Stomach (tissue), 4 donors: Measurements from ENCODE around the gene MT2A.

Experiments used
- CTCF ChIP-seq, 7 experiments: fragments of 450-650 bp in 4 of 7; fragments of 200-600 bp in 3 of 7; sonication (generic) in 3 of 7; IDR thresholded peaks; one replicate each; pipeline ENCODE4 v1.5.1; 2016 to 2019; ENCODE audit warnings: antibody characterized with exemption in 7 of 7, control low read depth in 2 of 7, mild to moderate bottlenecking in 1 of 7
- POLR2A ChIP-seq, 4 donors: fragments of 450-650 bp; IDR thresholded peaks; one replicate each; pipeline ENCODE4 v1.6.1; 2016; ENCODE audit warnings: antibody characterized with exemption in 4 of 4, control low read depth in 2 of 4, mild to moderate bottlenecking in 1 of 4, moderate library complexity in 1 of 4
- POLR2AphosphoS5 ChIP-seq, 3 donors: sonication (generic); formaldehyde crosslinking; IDR thresholded peaks; one replicate each; pipeline ENCODE4 v1.6.1; 2016; ENCODE audit warnings: antibody characterized with exemption in 3 of 3

DNA sequence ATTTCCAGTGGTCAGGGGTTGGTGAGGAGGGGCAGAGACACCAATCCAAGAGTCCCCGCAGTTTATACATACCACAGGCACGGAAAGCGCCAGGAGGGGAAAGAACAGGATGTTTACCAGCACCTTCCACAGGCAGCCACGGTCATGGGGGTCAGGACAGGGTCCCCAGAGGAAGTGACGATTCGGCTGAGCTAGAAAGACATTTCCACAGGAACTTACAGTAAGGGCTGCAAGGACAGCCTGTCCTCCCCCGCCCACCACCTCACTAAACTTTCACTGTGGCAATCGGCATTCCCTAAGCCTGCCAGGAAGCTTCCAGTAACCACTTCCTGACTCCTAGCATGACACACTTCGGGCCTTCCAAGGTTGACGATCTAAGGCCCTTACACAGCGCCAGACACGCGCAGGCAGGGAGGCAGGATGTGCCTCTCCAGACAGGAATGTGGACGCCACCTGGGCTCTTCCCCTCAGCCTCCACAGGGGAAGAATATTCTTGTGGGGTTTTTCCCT is 1.2 kb upstream of the MT2A start:
- TF ChIP-seq CTCF (IDR thresholded peaks at IDR 0.05) = no peak
- TF ChIP-seq POLR2A (IDR thresholded peaks at IDR 0.05) = no peak
- TF ChIP-seq POLR2AphosphoS5 (IDR thresholded peaks at IDR 0.05) = peak; percentile 82 to 98 (median 95)
